Measurements from ENCODE around the gene DNAJA1.
A peak's percentile ranks its signal among the peaks of the same experiment; 100 is the strongest.

- no peak for TF ChIP-seq POLR2A (IDR thresholded peaks at IDR 0.05)
- TF ChIP-seq, protein P1, sequence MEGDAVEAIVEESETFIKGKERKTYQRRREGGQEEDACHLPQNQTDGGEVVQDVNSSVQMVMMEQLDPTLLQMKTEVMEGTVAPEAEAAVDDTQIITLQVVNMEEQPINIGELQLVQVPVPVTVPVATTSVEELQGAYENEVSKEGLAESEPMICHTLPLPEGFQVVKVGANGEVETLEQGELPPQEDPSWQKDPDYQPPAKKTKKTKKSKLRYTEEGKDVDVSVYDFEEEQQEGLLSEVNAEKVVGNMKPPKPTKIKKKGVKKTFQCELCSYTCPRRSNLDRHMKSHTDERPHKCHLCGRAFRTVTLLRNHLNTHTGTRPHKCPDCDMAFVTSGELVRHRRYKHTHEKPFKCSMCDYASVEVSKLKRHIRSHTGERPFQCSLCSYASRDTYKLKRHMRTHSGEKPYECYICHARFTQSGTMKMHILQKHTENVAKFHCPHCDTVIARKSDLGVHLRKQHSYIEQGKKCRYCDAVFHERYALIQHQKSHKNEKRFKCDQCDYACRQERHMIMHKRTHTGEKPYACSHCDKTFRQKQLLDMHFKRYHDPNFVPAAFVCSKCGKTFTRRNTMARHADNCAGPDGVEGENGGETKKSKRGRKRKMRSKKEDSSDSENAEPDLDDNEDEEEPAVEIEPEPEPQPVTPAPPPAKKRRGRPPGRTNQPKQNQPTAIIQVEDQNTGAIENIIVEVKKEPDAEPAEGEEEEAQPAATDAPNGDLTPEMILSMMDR (IDR thresholded peaks at IDR 0.05): no peak
- TF ChIP-seq POLR2AphosphoS5 (IDR thresholded peaks at IDR 0.05): peak in 1 of 2 donors; percentile 29
These were observed 4.2 kb downstream of the DNAJA1 start for GRCh38 chr9:33029231-33029786.

Measured in upper lobe of left lung (tissue), 4 donors.